Heart right ventricle (tissue), 16 donors: ENCODE data around the gene PLPP1. TPM values are rescaled to one million over a fixed set of nuclear protein-coding genes. Genes with fewer than 3 reads are reported as not detected.

ENCODE experiments used
- ATAC-seq, 8 donors: fragments of 200-7000 bp; cut with Tn5 transposase; one replicate each; pipeline ENCODE4 v1.9.1; 2020; ENCODE audit warnings: mild to moderate bottlenecking in 8 of 8, moderate library complexity in 8 of 8, moderate number of reproducible peaks in 1 of 8
- DNase-seq, 2 donors: peaks; one replicate each; pipeline ENCODE4 v3.0.0-alpha.2; 2020
- H3K27ac ChIP-seq, 10 donors: fragments of 200-600 bp; sonication (generic) in 2 of 10; one replicate each; pipeline versions ENCODE4 v1.5.0 to v1.8.0; 2020 to 2022; ENCODE audit warnings: mild to moderate bottlenecking in 3 of 10
- H3K27me3 ChIP-seq, 7 donors: fragments of 200-600 bp; one replicate each; pipeline ENCODE4 v1.8.0; 2021 to 2022; ENCODE audit warnings: mild to moderate bottlenecking in 2 of 7
- H3K36me3 ChIP-seq, 9 donors: fragments of 200-600 bp; sonication (generic) in 1 of 9; one replicate each; pipeline versions ENCODE4 v1.5.0 to v1.8.0; 2020 to 2022; ENCODE audit warnings: mild to moderate bottlenecking in 2 of 9
- H3K4me1 ChIP-seq, 9 donors: fragments of 200-600 bp; sonication (generic) in 1 of 9; one replicate each; pipeline versions ENCODE4 v1.5.0 to v1.8.0; 2020 to 2022; ENCODE audit warnings: mild to moderate bottlenecking in 4 of 9
- H3K4me3 ChIP-seq, 10 donors: fragments of 200-600 bp; sonication (generic) in 2 of 10; one replicate each; pipeline versions ENCODE4 v1.5.0 to v1.8.0; 2020 to 2022; ENCODE audit warnings: mild to moderate bottlenecking in 7 of 10, moderate library complexity in 2 of 10
- H3K9me3 ChIP-seq, 11 donors: fragments of 200-600 bp in 10 of 11; sonication (generic) in 2 of 11; one replicate each; pipeline versions ENCODE4 v1.5.0 to v1.8.0; 2013 to 2022; ENCODE audit warnings: mild to moderate bottlenecking in 2 of 11, control low read depth in 1 of 11, moderate library complexity in 1 of 11
- CTCF ChIP-seq, 9 donors: fragments of 200-600 bp; sonication (generic) in 2 of 9; IDR thresholded peaks; one replicate each; pipeline versions ENCODE4 v1.5.0 to v1.8.0; 2021 to 2022; ENCODE audit warnings: antibody characterized with exemption in 9 of 9, mild to moderate bottlenecking in 5 of 9, moderate library complexity in 1 of 9
- WGBS, 2 donors: extraction: QIAGEN DNeasy Blood & Tissue Kit; methylation state at CpG; one replicate each; pipeline ENCODE4 v1.1.7; 2013; ENCODE audit warnings: inconsistent platforms in 1 of 2; 5-methylcytosine and 5-hydroxymethylcytosine counted together
- intact Hi-C, 10 donors: fragments of 100-400 bp; cut with DNase I; formaldehyde crosslinking; loops; one replicate each; pipeline versions ENCODE4 v1.11.1 to v1.14.2; 2022
- polyA plus RNA-seq, 2 donors: library from polyadenylated mRNA; stranded (reverse); fragments of 200-250 nt; gene quantifications; one replicate each; pipeline ENCODE4 v1.2.3, GENCODE V29; 2013
- total RNA-seq, 10 donors: library from RNA; stranded (reverse); fragmentation: NEBNext Ultra II Directional in 3 of 10; extraction: Animal tissue kit (Norgen Biotek cat#: 25700) in 3 of 10; gene quantifications; one replicate each; pipeline versions ENCODE4 v1.2.1 to v1.2.4, GENCODE V29; 2021 to 2023
- donor health status: Arrhythmogenic right ventricular cardiomyopathy.
- donor health status: ischemic (EF 13 %, LVEDD 7.1; RV severe dilation, severe dysfunction).
- donor health status: healthy with polysubstance abuse.
- donor health status: DM: no; HTN: yes; CAD: no.
- donor health status: DM: no; HTN: no; CAD: no.
- donor health status: ischemic (EF 25% LVEDD 6.9; RV normal size, moderate dysfunction).
- donor health status: ischemic (EF 25% LVEDD 5.7; RV mildly dilated, moderate dysfunction).
- donor health status: healthy.
- donor health status: DM: yes; HTN: yes; CAD: no.
- donor health status: Ischemic cardiomyopathy.
- donor health status: ischemic (EF 35%, LVEDD 5.7; RV mildly dilated, moderate dysfunction).
- donor health status: nonischemic (EF 11% LVEDD 7.7; RV severe dilation, severe dysfunction).
- donor health status: DM: yes; HTN: yes; CAD: no.
- donor health status: PGD.
- donor health status: ischemic (EF 29% LVEDD 5.4; RV normal size, mild dysfunction).
- donor health status: nonischemic (EF 23%, LVEDD 6.1; RV moderate dilation, normal function).

Gene PLPP1
- total and polyA plus RNA-seq, 12 donors, result 58.7 to 111 (median 77.4) TPM

GRCh38 chr5:55402199-55402598, 132.6 kb downstream of the PLPP1 start:
- intact Hi-C loops, result loop anchor here in 1 of 10 donors (5.0 to 10.0 kb wide), 2 partner anchors 57 to 290 kb away; no protein-coding TSS in a partner anchor
- Histone ChIP-seq H3K36me3 (peaks cover 0 to 98% (median 17%) of the 10 kb centered on the region in 9 donors), H3K27ac (no peak overlapping the region), H3K4me3 (no peak overlapping the region), H3K27me3 (no peaks in the 10 kb centered on the region), H3K9me3 (no peaks in the 10 kb centered on the region), H3K4me1 (peaks cover 0 to 5% (median 0%) of the 10 kb centered on the region in 9 donors)
- WGBS, 2 donors, result 45 to 47% methylated on average over 2 of the region's 2 CpGs
- DNase-seq (no peak), ATAC-seq (no peak)
- no peak for TF ChIP-seq CTCF (IDR thresholded peaks at IDR 0.05)

GRCh38 chr5:55393501-55394175, 141.1 kb downstream of the PLPP1 start:
- peaks cover 0 to 13% (median 3%) of the 10 kb centered on the region in 11 donors for H3K9me3 ChIP-seq
- WGBS, 2 donors, result 32 to 38% methylated on average over 2 of the region's 2 CpGs
- H3K27me3 ChIP-seq, result no peaks in the 10 kb centered on the region
- DNase-seq (no peak), ATAC-seq (no peak)
- H3K4me3 ChIP-seq, result no peak overlapping the region
- peaks cover 0 to 24% (median 5%) of the 10 kb centered on the region in 9 donors for H3K4me1 ChIP-seq
- peak overlapping the region in 1 of 10 donors; percentile 0 for H3K27ac ChIP-seq
- TF ChIP-seq CTCF (IDR thresholded peaks at IDR 0.05), result no peak
- peaks cover 0 to 88% (median 4%) of the 10 kb centered on the region in 9 donors for H3K36me3 ChIP-seq
- intact Hi-C loops, result no loop called here

- Histone ChIP-seq H3K4me3 (no peak overlapping the region), H3K4me1 (peaks cover 0 to 24% (median 5%) of the 10 kb centered on the region in 9 donors), H3K27me3 (no peaks in the 10 kb centered on the region), H3K27ac (no peak overlapping the region), H3K9me3 (peaks cover 0 to 13% (median 3%) of the 10 kb centered on the region in 11 donors), H3K36me3 (peaks cover 0 to 88% (median 7%) of the 10 kb centered on the region in 9 donors)
- 100% methylated on average over 1 of the region's 1 CpG for WGBS, 2 donors
- TF ChIP-seq CTCF (IDR thresholded peaks at IDR 0.05), result no peak
- ATAC-seq (no peak), DNase-seq (no peak)
- intact Hi-C loops, result no loop called here
Measured at GRCh38 chr5:55392669-55393068, 142.1 kb downstream of the PLPP1 start.

- Histone ChIP-seq H3K4me1 (peaks cover 0 to 24% (median 5%) of the 10 kb centered on the region in 9 donors), H3K9me3 (peaks cover 0 to 13% (median 3%) of the 10 kb centered on the region in 11 donors), H3K27me3 (no peaks in the 10 kb centered on the region), H3K36me3 (peaks cover 0 to 85% (median 7%) of the 10 kb centered on the region in 9 donors), H3K4me3 (no peak overlapping the region), H3K27ac (no peak overlapping the region)
- ATAC-seq (no peak), DNase-seq (no peak)
- intact Hi-C loops, result no loop called here
- WGBS, 2 donors, result 98 to 100% methylated on average over 2 of the region's 2 CpGs
- no peak for TF ChIP-seq CTCF (IDR thresholded peaks at IDR 0.05)
Measured at GRCh38 chr5:55391707-55392106, 143.1 kb downstream of the PLPP1 start.
